ENCODE data around the gene SCNM1. TPM values are rescaled to one million over a fixed set of nuclear protein-coding genes. Genes with fewer than 3 reads are reported as not detected.
"Not testable (repeated sequence)": the region's sequence is repeated elsewhere in the genome, so short reads cannot be mapped to it uniquely, and the experiment has no call there.

The SCNM1 gene
- total RNA-seq, 2 experiments from 2014 or later: 67.5 to 67.8 TPM

- Mint-ChIP-seq H3K4me1 (ENCODE audit: low read depth) (peaks cover 16% of the 10 kb centered on the region), H3K27me3 (no peaks in the 10 kb centered on the region), H3K36me3 (peaks cover 29% of the 10 kb centered on the region), H3K27ac (no peak overlapping the region), H3K9me3 (no peaks in the 10 kb centered on the region), H3K4me3 (no peak overlapping the region)
- POLR2A ChIA-PET: interaction anchor here (0.9 to 1.4 kb wide), 2 partner anchors 10 to 12 kb away, joined by 3 to 4 read pairs; no protein-coding TSS in a partner anchor
- DNase-seq: no peak
- CTCF ChIA-PET: interaction anchor here (0.8 to 1.0 kb wide), 2 partner anchors 81 to 83 kb away, joined by 3 read pairs; no protein-coding TSS in a partner anchor
- intact Hi-C loops (cut with micrococcal nuclease): no loop called here
Observed at GRCh38 chr1:151171190-151171589, 5.2 kb downstream of the SCNM1 start.

GRCh38 chr1:151175041-151175741 is 9.2 kb downstream of the SCNM1 start:
- DNase-seq: no peak
- no peaks in the 10 kb centered on the region for H3K4me1 Mint-ChIP-seq (ENCODE audit: low read depth)
- no peak overlapping the region for H3K4me3 Mint-ChIP-seq
- H3K27ac Mint-ChIP-seq: no peak overlapping the region
- CTCF ChIA-PET: interaction anchor here (1.0 kb wide), 1 partner anchor 19 kb away, joined by 3 read pairs; the partner anchor contains the start of gene TNFAIP8L2
- H3K9me3 Mint-ChIP-seq: no peaks in the 10 kb centered on the region
- peaks cover 31% of the 10 kb centered on the region for H3K36me3 Mint-ChIP-seq
- intact Hi-C loops (cut with micrococcal nuclease): no loop called here
- POLR2A ChIA-PET: no interaction called here
- no peaks in the 10 kb centered on the region for H3K27me3 Mint-ChIP-seq

DNA sequence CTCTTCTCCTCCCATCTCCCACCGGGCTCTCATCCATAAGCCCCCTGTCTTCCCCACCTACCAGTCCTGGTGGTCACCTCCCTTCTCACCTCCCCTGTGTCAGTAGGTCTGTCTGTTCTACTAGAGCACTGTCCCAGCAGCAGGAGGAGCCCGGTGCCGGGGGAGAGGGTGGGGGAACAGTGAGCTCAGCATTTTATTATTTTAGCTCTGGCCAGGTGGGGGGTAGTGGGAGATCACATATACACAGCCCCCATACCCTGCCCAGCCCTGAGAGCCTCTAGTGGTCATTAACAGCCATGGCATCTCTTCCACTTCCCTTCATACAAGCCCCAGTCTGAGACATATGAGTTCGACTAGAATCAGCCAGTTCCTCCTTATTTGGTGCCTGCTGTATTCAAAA is 9.9 kb downstream of the SCNM1 start, which contains the start of gene TMOD4:
Gene TMOD4 (minus strand): TSS at position 119 of the 400 bp plus-strand sequence. CDS start 1,106 bp downstream, outside the sequence.
- POLR2A ChIA-PET: no interaction called here
- Mint-ChIP-seq H3K36me3 (peaks cover 32% of the 10 kb centered on the region), H3K27me3 (no peaks in the 10 kb centered on the region), H3K4me1 (ENCODE audit: low read depth) (no peaks in the 10 kb centered on the region), H3K4me3 (no peak within 1 kb of the TSS), H3K27ac (peak within 1 kb of the TSS; percentile 55), H3K9me3 (no peaks in the 10 kb centered on the region)
- DNase-seq: no peak
- intact Hi-C loops (cut with micrococcal nuclease): no loop called here
- CTCF ChIA-PET: interaction anchor here (1.0 to 1.1 kb wide), 2 partner anchors 14 to 19 kb away, joined by 3 to 5 read pairs; partner anchors contain the start of genes TNFAIP8L2 and VPS72

DNA sequence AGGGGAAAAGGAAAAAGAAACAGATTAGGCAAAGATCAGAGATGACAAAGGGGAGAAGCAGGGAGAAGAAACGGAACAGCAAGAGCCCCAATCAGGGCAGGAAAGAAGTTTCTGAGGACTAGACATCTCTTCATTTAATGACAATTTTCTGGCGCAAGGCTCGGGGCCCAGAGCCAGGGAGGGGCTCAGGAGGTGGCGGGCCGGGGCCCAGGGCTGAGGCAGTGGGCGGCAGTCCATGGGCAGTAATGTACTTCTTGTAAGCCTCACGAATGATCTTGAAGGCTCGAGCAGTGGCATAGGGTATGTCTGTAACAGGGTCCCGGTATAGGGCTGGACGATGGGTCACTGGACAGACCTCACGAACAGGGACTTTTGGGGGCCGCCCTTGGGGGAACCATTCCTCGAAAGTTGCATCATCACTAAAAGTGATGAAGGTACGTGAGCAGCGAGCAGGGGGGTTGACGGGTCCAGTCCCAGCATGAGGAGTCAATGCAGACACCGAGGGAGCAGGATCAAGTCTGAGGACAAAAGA is 10.6 kb downstream of the SCNM1 start:
- H3K9me3 Mint-ChIP-seq: no peaks in the 10 kb centered on the region
- no peak for DNase-seq
- H3K4me1 Mint-ChIP-seq (ENCODE audit: low read depth): no peaks in the 10 kb centered on the region
- intact Hi-C loops (cut with micrococcal nuclease): no loop called here
- peaks cover 37% of the 10 kb centered on the region for H3K36me3 Mint-ChIP-seq
- ChIA-PET CTCF (interaction anchor here (1.1 kb wide), 1 partner anchor 13 kb away, joined by 5 read pairs; the partner anchor contains the start of gene VPS72), POLR2A (no interaction called here)
- H3K27ac Mint-ChIP-seq: no peak overlapping the region
- H3K4me3 Mint-ChIP-seq: no peak overlapping the region
- H3K27me3 Mint-ChIP-seq: no peaks in the 10 kb centered on the region

DNA sequence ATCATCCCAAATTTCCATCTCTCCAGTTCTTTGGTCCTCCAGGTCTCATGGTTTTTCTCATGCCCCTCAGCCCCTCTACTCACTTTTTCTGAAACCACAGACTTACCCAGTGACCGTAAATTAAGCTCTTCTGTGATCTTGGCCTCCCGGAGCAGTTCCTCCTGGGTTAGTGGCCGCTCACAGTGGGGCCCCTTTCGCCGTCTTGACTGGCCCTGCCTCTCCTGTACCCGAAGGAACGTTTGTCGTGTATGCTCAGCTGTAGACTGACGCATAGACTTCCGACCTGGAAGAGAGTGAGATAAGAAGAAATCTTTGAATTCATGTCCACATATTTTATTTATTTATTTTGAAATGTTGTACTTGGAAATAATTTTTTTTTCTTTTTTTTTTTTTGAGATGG is 18.3 kb downstream of the SCNM1 start:
- Mint-ChIP-seq H3K4me3 (no peak overlapping the region), H3K9me3 (no peaks in the 10 kb centered on the region), H3K27ac (no peak overlapping the region), H3K27me3 (no peaks in the 10 kb centered on the region), H3K36me3 (peaks cover 39% of the 10 kb centered on the region), H3K4me1 (ENCODE audit: low read depth) (peaks cover 13% of the 10 kb centered on the region)
- intact Hi-C loops (cut with micrococcal nuclease): no loop called here
- ChIA-PET POLR2A (interaction anchor here (0.5 kb wide), 1 partner anchor 26 kb away, joined by 5 read pairs; no protein-coding TSS in a partner anchor), CTCF (no interaction called here)
- no peak for DNase-seq

DNA sequence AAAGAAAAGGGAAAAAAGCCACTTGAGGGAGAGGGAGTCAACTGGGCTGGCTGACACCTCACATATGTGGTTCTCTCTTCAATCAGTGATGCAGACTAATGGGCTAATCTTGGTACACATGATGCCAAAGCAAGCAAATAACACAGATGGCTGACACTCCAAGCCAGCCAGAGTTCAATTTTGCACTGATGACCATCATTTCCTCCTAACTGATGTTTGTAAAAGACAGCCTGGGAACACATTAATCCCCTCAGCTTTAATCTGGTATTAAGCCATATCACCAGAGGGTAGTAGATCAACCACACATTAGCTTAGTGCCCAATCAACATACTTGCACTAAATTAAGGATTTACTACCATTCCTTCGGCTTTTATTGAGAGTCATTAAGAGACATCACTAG is 21.3 kb downstream of the SCNM1 start:
- DNase-seq: no peak
- POLR2A ChIA-PET: interaction anchor here (1.3 kb wide), 1 partner anchor 12 kb away, joined by 4 read pairs; no protein-coding TSS in a partner anchor
- no peak overlapping the region for H3K4me3 Mint-ChIP-seq
- peaks cover 22% of the 10 kb centered on the region for H3K4me1 Mint-ChIP-seq (ENCODE audit: low read depth)
- H3K36me3 Mint-ChIP-seq: peaks cover 25% of the 10 kb centered on the region
- no peaks in the 10 kb centered on the region for H3K9me3 Mint-ChIP-seq
- intact Hi-C loops (cut with micrococcal nuclease): no loop called here
- CTCF ChIA-PET: interaction anchor here (1.0 to 1.3 kb wide), 3 partner anchors 30 to 153 kb away, joined by 3 to 5 read pairs (median 4); partner anchors contain the start of gene TNFAIP8L2
- H3K27ac Mint-ChIP-seq: no peak overlapping the region
- H3K27me3 Mint-ChIP-seq: no peaks in the 10 kb centered on the region

- ChIA-PET POLR2A (interaction anchor here (1.3 to 2.2 kb wide), 2 partner anchors 22 to 66 kb away, joined by 6 to 7 read pairs; partner anchors contain the start of gene PSMD4), CTCF (interaction anchor here (2.8 kb wide), 1 partner anchor 88 kb away, joined by 17 read pairs; no protein-coding TSS in a partner anchor)
- H3K9me3 Mint-ChIP-seq; DNase-seq; intact Hi-C loops (cut with micrococcal nuclease); H3K27me3 Mint-ChIP-seq: not testable (repeated sequence)
- H3K4me1 Mint-ChIP-seq (ENCODE audit: low read depth): peaks cover 22% of the 10 kb centered on the region
- H3K36me3 Mint-ChIP-seq: peaks cover 15% of the 10 kb centered on the region
- peak overlapping the region; percentile 97 for H3K4me3 Mint-ChIP-seq
- peak overlapping the region; percentile 94 for H3K27ac Mint-ChIP-seq
Observed at GRCh38 chr1:151188667-151189066, 22.7 kb downstream of the SCNM1 start.

- H3K9me3 Mint-ChIP-seq: no peaks in the 10 kb centered on the region
- H3K27ac Mint-ChIP-seq: peak within 1 kb of the TSS; percentile 94
- peak within 1 kb of the TSS; percentile 97 for H3K4me3 Mint-ChIP-seq
- peaks cover 6% of the 10 kb centered on the region for H3K36me3 Mint-ChIP-seq
- DNase-seq: peak; percentile 93
- intact Hi-C loops (cut with micrococcal nuclease): loop anchor here (1.0 kb wide), 2 partner anchors 8 to 24 kb away; partner anchors contain the start of genes PIP5K1A and SCNM1
- no peaks in the 10 kb centered on the region for H3K27me3 Mint-ChIP-seq
- ChIA-PET CTCF (interaction anchor here (1.1 to 2.8 kb wide), 10 partner anchors 9 to 151 kb away, joined by 3 to 17 read pairs (median 5); partner anchors contain the start of genes PIP5K1A, TNFAIP8L2 and ZNF687), POLR2A (interaction anchor here (0.7 to 2.2 kb wide), 14 partner anchors 9 to 164 kb away, joined by 3 to 11 read pairs (median 4); partner anchors contain the start of genes PIP5K1A, PSMD4, TNFAIP8L2 and ZNF687)
- H3K4me1 Mint-ChIP-seq (ENCODE audit: low read depth): peaks cover 22% of the 10 kb centered on the region
Observed at GRCh38 chr1:151189637-151190445, 23.9 kb downstream of the SCNM1 start, which contains the start of gene VPS72. TSS of gene VPS72 (minus strand) at chr1:151190197. CDS start at chr1:151190121, 76 bp downstream.

DNA sequence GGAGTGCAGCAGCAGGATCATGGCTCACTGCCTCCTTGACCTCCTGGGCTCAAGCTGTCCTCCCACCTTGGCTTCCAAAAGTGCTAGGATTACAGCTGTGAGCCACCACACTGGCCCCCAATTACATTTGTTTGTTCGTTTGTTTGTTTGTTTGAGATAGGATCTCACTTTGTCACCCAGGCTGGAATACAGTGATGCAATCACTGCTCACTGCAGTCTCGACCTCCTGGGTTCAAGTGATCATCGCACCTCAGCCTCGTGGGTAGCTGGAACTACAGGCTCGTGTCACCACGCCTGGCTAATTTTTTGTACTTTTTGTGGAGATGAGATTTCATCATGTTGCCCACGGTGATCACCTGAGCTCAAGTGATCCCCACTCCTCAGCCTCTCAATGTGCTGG is 26.1 kb downstream of the SCNM1 start:
- Mint-ChIP-seq H3K9me3 (no peaks in the 10 kb centered on the region), H3K27me3 (no peaks in the 10 kb centered on the region), H3K36me3 (peaks cover 2% of the 10 kb centered on the region), H3K4me1 (ENCODE audit: low read depth) (peaks cover 25% of the 10 kb centered on the region), H3K27ac (no peak overlapping the region), H3K4me3 (no peak overlapping the region)
- no peak for DNase-seq
- intact Hi-C loops (cut with micrococcal nuclease): no loop called here
- CTCF ChIA-PET: interaction anchor here (5.4 kb wide), 1 partner anchor 60 kb away, joined by 32 read pairs; no protein-coding TSS in a partner anchor
- POLR2A ChIA-PET: no interaction called here

DNA sequence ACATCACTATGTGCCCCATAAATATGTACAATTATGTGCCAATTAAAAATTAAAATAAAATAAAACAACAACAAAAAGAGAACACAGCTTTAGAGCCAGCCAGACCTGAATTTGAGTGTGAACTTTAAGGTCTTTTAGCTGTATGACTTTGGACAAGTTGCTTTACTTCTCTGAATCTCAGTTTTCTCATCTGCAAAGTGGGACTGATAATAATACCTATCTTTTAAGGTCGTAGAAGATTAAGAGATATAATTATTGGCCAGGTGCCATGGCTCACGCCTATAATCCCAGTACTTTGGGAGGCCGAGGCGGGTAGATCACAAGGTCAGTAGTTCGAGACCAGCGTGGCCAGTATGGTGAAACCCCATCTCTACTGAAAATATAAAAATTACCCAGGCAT is 27.4 kb downstream of the SCNM1 start:
- intact Hi-C loops (cut with micrococcal nuclease): no loop called here
- Mint-ChIP-seq H3K27me3 (no peaks in the 10 kb centered on the region), H3K36me3 (peaks cover 4% of the 10 kb centered on the region), H3K9me3 (no peaks in the 10 kb centered on the region), H3K4me1 (ENCODE audit: low read depth) (peaks cover 29% of the 10 kb centered on the region), H3K4me3 (no peak overlapping the region), H3K27ac (no peak overlapping the region)
- DNase-seq: no peak
- CTCF ChIA-PET: interaction anchor here (5.4 kb wide), 1 partner anchor 59 kb away, joined by 32 read pairs; no protein-coding TSS in a partner anchor
- POLR2A ChIA-PET: interaction anchor here (0.6 kb wide), 1 partner anchor 23 kb away, joined by 3 read pairs; no protein-coding TSS in a partner anchor

DNA sequence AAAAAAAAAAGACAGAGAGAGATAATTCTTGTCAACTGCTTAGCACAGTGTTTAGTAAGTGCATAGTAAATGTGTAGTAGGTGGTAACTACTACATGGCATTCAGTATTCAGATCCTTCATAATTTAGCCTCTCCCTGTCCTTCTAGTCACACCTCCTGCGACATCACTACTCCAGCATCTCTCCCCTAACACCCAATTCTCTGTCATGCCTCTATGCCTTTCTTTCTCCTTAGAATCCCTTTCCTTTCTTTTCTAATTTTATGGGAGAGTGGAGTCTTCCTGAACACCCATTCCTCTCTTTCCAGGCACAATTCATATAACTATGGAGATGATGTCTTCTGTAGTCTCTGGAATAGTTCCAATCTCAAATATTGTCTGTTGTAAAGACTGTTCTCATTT is 27.9 kb downstream of the SCNM1 start:
- peaks cover 26% of the 10 kb centered on the region for H3K4me1 Mint-ChIP-seq (ENCODE audit: low read depth)
- no peak overlapping the region for H3K27ac Mint-ChIP-seq
- no peak overlapping the region for H3K4me3 Mint-ChIP-seq
- peaks cover 8% of the 10 kb centered on the region for H3K36me3 Mint-ChIP-seq
- POLR2A ChIA-PET: no interaction called here
- no peak for DNase-seq
- H3K27me3 Mint-ChIP-seq: no peaks in the 10 kb centered on the region
- intact Hi-C loops (cut with micrococcal nuclease): no loop called here
- CTCF ChIA-PET: interaction anchor here (0.7 to 5.4 kb wide), 2 partner anchors 58 to 147 kb away, joined by 3 to 32 read pairs; no protein-coding TSS in a partner anchor
- H3K9me3 Mint-ChIP-seq: no peaks in the 10 kb centered on the region

Measured in activated CD4-positive, alpha-beta memory T cell treated with anti-CD3 and anti-CD28 coated beads for 36 hours (primary cell).